Measurements from ENCODE around the gene ISOC2.
A peak's percentile ranks its signal among the peaks of the same experiment; 100 is the strongest.

Gene ISOC2

DNA sequence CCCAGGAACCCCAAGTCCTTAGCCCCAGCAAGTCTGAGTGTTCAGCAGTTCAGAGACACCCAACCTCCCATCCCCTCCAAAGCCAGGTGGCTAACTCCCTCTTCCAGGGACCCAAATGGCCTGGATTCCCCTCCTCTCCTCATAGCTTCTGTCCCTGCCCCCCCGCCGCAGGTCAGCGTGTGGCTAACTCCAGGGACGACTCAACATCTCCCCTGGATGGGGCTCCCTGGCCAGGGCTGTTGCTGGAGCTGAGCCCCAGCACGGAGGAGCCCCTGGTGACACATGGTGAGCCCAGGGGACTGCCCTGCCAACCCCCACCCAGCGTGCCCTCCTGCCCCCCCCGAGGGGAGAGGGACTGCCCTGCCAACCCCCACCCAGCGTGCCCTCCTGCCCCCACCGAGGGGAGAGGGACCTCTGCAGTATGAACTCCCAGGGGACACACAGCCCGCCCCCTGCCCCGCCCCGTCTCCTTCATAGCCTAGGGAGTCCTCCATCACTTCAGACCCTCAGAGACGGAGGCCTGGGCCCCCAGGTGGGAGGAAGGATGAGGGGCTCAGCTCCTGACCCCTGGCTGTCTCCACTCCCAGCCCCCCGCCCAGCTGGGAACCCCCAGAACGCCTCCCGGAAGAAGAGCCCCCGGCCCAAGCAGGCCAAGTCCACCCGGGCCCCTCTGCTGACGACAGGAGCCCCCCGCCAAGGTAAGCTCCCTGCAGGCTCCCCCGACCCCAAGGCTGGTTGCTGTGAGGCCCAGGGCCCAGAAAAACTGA lies 28.5 kb upstream of the ISOC2 start:
- peaks cover 35% of the 10 kb centered on the region for H3K4me1 ChIP-seq (ENCODE audit: control insufficient read depth, insufficient read depth, low read length)
- no peak overlapping the region for H3K27ac ChIP-seq (ENCODE audit: insufficient read depth, low read depth, low read length, poor library complexity, severe bottlenecking)
- WGBS, 2 experiments = 70 to 74% methylated on average over 17 to 21 of the region's 21 CpGs

DNA sequence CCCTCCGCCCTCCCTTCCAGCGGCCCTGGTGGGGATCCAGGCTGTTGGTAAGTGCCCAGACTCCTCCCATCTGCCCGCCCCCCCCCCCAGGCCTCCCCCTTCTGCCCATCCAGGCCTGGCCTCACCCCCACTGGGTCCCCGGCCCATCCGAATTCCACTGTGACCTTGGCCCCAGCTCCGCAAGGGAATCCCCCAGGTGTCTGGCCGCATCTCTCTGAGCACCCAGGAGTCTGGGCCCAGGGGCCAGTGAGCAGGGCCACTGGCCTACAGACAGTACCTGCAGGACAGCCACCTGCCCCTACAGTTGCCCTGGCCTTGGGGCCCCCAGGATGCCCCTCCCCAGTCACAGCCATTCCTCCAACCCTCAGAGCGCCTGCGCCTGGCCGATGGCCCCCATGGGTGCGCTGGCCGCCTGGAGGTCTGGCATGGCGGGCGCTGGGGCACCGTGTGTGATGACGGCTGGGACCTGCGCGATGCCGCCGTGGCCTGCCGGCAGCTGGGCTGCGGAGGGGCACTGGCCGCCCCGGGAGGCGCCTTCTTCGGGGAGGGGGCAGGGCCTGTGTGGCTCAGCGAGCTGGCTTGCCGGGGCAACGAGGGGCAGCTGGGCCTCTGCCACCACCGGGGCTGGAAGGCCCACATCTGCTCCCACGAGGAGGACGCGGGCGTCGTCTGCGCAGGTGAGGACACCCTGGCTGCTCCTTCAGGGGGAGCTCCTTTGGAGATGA lies 27.7 kb upstream of the ISOC2 start:
- 60 to 63% methylated on average over 35 of the region's 36 CpGs for WGBS, 2 experiments
- no peak overlapping the region for H3K4me3 ChIP-seq (ENCODE audit: insufficient read depth, low read depth, low read length)
- H3K27ac ChIP-seq (ENCODE audit: insufficient read depth, low read depth, low read length, poor library complexity, severe bottlenecking) = no peak overlapping the region
- H3K27me3 ChIP-seq (ENCODE audit: control insufficient read depth, insufficient read depth, low read length, poor library complexity, severe bottlenecking) = no peaks in the 10 kb centered on the region
- peaks cover 35% of the 10 kb centered on the region for H3K4me1 ChIP-seq (ENCODE audit: control insufficient read depth, insufficient read depth, low read length)
- H3K36me3 ChIP-seq (ENCODE audit: control insufficient read depth, insufficient read depth, low read length) = no peaks in the 10 kb centered on the region
- H3K9me3 ChIP-seq (ENCODE audit: control insufficient read depth, low read length) = no peaks in the 10 kb centered on the region

More for the DNA sequence above, 28.5 kb upstream of the ISOC2 start:
- no peaks in the 10 kb centered on the region for H3K27me3 ChIP-seq (ENCODE audit: control insufficient read depth, insufficient read depth, low read length, poor library complexity, severe bottlenecking)
- no peaks in the 10 kb centered on the region for H3K36me3 ChIP-seq (ENCODE audit: control insufficient read depth, insufficient read depth, low read length)
- no peaks in the 10 kb centered on the region for H3K9me3 ChIP-seq (ENCODE audit: control insufficient read depth, low read length)
- H3K4me3 ChIP-seq (ENCODE audit: insufficient read depth, low read depth, low read length) = no peak overlapping the region

DNA sequence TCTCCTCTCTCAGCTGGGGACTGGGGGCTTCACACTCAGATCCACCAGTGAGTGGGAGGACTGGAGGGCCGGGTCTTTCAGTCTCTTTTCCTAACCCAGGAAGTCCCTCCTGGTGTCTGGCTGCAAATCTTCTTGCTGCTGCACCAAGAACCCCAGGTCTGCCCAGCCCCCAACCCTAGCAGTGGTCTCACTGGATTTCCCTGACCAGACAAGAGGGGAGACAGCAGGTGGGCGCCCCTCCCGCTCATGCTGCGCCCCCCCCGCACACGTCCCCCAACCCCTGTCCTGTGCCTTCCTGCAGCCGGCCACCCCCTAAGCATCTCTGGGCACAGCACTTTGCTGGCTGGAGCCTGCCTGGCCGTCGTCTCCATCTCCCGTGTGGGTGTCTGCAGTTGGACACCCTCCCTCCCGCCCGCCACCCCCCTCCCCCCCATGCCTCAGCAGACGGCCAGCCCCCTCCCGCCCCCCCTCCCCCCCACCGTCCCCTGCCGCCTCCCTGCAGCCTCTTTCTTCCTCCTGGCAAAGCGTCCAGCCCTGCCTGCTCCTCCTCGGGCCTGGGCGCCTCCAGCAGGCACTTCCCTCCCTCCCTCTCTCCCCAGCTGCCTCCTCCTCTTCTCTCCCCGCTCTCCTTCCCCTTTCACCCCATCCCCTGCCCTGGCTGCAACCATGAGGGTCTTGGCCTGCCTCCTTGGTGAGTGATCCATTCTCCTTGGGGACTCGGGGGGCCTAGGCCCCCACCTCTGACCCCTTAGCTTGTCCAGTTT lies 26.7 kb upstream of the ISOC2 start, which contains the start of gene SSC5D:
SSC5D (plus strand) TSS at position 513 of the 764 bp plus-strand sequence; CDS start at position 667, 154 bp downstream.
- 2 to 5% methylated on average over 14 to 16 of the region's 21 CpGs for WGBS, 2 experiments
- Histone ChIP-seq H3K36me3 (ENCODE audit: control insufficient read depth, insufficient read depth, low read length) (peaks cover under 1% of the 10 kb centered on the region), H3K4me1 (ENCODE audit: control insufficient read depth, insufficient read depth, low read length) (peaks cover 35% of the 10 kb centered on the region), H3K27me3 (ENCODE audit: control insufficient read depth, insufficient read depth, low read length, poor library complexity, severe bottlenecking) (no peaks in the 10 kb centered on the region), H3K4me3 (ENCODE audit: insufficient read depth, low read depth, low read length) (peak within 1 kb of the TSS; percentile 0), H3K9me3 (ENCODE audit: control insufficient read depth, low read length) (no peaks in the 10 kb centered on the region), H3K27ac (ENCODE audit: insufficient read depth, low read depth, low read length, poor library complexity, severe bottlenecking) (peak within 1 kb of the TSS; percentile 40)

DNA sequence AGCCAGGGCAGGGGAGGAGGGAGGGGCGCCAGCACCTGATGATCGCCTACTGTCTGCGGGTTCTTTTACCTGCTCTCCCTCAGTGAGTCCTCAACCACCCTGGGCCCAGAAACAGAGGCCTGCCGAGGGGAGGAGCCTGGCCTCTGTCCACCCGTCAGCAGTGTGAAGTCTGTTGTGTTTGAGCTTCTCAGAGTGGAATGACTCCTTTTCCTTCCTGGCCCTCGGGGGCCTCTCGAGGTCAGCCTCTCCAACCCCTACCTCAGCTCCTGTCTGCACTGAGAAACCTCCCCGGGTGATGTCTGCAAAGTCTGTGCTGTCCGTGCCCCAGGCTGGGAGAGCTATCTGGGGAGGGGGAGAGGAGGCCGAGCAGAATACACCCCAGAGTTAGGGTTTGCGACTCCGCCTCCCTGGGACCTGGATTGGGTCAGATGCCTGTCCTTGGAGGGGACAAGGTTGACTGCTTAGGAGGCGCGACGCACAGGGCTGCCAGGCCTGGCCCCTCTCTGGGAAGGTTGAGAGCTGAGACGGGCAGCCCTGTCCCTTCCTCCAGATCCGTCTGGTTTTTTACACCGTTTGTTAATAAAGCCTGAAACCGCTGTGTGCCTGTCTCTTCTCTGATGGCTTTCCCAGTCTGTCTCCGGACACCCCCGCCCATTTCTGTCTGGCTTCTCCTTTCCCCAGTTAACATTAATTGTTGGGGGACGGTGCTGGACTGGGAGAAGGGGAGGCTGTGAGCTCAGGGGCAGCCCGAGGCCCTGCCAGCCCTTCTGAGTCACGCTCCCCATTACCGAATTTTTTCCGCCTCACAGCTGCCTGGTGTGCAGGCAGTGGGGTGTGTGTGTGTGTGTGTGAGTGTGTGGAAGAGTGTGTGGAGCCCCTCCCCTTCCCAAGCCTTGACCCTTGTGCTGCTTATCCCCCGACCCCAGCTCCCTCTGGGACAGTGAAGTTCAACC lies 25.8 kb upstream of the ISOC2 start:
- Histone ChIP-seq H3K4me1 (ENCODE audit: control insufficient read depth, insufficient read depth, low read length) (peaks cover 35% of the 10 kb centered on the region), H3K36me3 (ENCODE audit: control insufficient read depth, insufficient read depth, low read length) (peaks cover 6% of the 10 kb centered on the region), H3K27me3 (ENCODE audit: control insufficient read depth, insufficient read depth, low read length, poor library complexity, severe bottlenecking) (no peaks in the 10 kb centered on the region), H3K27ac (ENCODE audit: insufficient read depth, low read depth, low read length, poor library complexity, severe bottlenecking) (peak overlapping the region; percentile 40), H3K4me3 (ENCODE audit: insufficient read depth, low read depth, low read length) (peak overlapping the region; percentile 0), H3K9me3 (ENCODE audit: control insufficient read depth, low read length) (no peaks in the 10 kb centered on the region)
- 40 to 46% methylated on average over 27 of the region's 27 CpGs for WGBS, 2 experiments

DNA sequence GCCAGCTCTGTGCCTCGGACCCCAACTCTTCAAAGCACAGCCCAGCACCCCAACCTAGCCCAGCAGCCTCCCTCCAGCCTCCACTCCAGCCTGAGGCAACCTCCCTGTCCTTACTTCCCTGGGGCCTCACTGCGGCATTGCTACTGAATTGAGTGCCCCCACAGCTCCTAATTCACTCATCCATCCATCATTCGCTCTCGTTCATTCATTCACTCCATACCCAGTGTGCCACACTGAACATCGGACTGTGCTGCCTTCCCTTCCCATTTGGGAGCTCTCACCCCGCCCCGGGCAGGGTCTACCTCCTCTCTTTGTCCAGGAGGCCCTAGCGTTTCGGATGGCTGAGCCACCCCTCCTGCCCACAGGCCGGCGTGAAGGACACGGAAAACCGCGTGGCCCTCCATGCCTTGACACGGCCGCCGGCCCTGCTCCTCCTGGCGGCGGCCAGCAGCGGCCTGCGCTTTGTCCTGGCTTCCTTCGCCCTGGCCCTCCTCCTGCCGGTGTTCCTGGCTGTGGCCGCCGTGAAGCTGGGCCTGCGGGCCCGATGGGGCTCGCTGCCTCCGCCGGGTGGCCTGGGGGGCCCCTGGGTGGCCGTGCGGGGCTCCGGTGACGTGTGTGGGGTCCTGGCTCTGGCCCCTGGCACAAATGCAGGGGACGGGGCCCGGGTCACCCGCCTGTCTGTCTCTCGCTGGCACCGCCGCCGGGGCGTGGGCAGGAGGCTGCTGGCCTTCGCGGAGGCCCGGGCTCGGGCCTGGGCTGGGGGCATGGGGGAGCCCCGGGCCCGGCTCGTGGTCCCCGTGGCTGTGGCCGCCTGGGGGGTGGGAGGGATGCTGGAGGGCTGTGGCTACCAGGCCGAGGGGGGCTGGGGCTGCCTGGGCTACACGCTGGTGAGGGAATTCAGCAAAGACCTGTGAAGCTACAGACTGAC lies 24.9 kb upstream of the ISOC2 start:
- peaks cover 35% of the 10 kb centered on the region for H3K4me1 ChIP-seq (ENCODE audit: control insufficient read depth, insufficient read depth, low read length)
- H3K4me3 ChIP-seq (ENCODE audit: insufficient read depth, low read depth, low read length) = no peak overlapping the region
- 85% methylated on average over 53 of the region's 53 CpGs for WGBS, 2 experiments
- peaks cover 6% of the 10 kb centered on the region for H3K36me3 ChIP-seq (ENCODE audit: control insufficient read depth, insufficient read depth, low read length)
- no peaks in the 10 kb centered on the region for H3K27me3 ChIP-seq (ENCODE audit: control insufficient read depth, insufficient read depth, low read length, poor library complexity, severe bottlenecking)
- H3K27ac ChIP-seq (ENCODE audit: insufficient read depth, low read depth, low read length, poor library complexity, severe bottlenecking) = no peak overlapping the region
- no peaks in the 10 kb centered on the region for H3K9me3 ChIP-seq (ENCODE audit: control insufficient read depth, low read length)

DNA sequence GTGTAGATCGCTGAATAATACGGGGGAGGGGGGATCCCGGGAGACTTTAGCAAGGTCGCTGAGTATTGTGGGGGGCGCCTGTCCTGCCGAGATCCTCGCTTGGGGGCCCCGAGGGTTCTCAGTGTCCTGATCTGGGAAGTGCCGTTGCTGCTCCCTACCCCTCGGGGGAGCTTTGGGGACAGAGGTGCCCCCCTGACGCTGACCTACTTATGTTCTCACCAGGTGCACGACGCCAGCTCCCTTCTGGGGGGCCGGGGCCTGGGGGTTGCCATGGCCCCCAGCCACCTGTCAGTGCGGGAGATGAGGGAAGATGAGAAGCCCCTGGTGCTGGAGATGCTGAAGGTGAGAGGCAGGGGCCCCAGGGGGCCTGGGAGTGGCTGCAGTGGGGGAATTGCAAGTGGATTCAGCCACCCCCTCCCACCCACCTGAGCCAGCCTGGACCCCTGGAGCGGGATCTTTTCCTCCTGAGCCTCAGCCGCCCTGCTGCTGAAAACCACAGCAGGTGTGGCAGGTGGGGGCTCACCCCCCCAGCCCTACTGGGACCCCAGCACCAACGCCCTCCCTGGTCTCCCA lies 24.1 kb upstream of the ISOC2 start:
- H3K4me3 ChIP-seq (ENCODE audit: insufficient read depth, low read depth, low read length) = peak overlapping the region; percentile 81
- 10 to 11% methylated on average over 18 of the region's 18 CpGs for WGBS, 2 experiments
- H3K27ac ChIP-seq (ENCODE audit: insufficient read depth, low read depth, low read length, poor library complexity, severe bottlenecking) = peak overlapping the region; percentile 50
- H3K9me3 ChIP-seq (ENCODE audit: control insufficient read depth, low read length) = no peaks in the 10 kb centered on the region
- H3K4me1 ChIP-seq (ENCODE audit: control insufficient read depth, insufficient read depth, low read length) = peaks cover 35% of the 10 kb centered on the region
- peaks cover 6% of the 10 kb centered on the region for H3K36me3 ChIP-seq (ENCODE audit: control insufficient read depth, insufficient read depth, low read length)
- no peaks in the 10 kb centered on the region for H3K27me3 ChIP-seq (ENCODE audit: control insufficient read depth, insufficient read depth, low read length, poor library complexity, severe bottlenecking)

DNA sequence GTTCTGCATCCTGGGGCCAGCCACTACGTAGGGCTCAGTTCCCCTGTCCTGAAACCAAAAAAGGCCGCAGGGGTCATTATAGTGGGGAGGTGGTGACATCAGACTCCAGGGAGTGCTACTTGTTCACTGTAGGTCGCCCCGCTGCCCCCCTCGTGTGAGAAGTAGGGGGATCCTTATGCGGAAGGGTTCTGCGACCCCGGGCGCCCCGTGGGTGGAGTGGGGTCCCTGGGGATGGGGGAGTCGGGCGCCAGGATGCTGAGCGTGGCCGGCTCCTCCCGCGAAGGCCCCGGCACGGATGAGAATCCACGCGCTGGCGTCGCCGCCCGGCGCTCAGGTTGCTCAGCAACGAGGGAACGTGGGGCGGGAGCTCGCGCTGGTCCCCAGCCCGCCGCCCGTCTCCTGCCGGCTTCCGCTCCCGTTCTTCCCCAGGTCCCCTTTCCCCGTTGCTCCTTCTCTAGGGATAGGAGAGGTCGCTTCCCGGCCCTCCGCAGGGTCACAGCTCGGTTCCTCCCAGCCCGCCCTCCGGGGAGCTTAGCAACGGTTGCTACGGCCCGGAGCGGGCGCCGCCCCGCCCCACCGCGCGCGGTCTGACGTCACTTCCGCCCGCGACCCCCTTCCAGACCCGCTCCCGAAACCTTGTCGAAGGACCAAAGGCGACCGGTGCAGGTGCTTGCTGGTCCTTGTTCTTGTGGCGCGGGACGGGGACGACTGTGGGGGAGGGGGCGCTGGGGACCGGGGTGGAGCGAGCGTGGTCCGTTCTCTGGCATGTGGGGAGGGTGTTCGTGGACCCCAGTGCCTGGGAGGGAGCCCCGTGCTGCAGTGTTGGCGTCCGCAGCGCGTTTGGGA lies 23.4 kb upstream of the ISOC2 start, which contains the start of gene NAT14:
NAT14 (plus strand) TSS at position 596 of the 846 bp plus-strand sequence. CDS start 521 bp downstream, outside the sequence.
- H3K36me3 ChIP-seq (ENCODE audit: control insufficient read depth, insufficient read depth, low read length) = peaks cover 6% of the 10 kb centered on the region
- peak within 1 kb of the TSS; percentile 81 for H3K4me3 ChIP-seq (ENCODE audit: insufficient read depth, low read depth, low read length)
- no peaks in the 10 kb centered on the region for H3K9me3 ChIP-seq (ENCODE audit: control insufficient read depth, low read length)
- no peaks in the 10 kb centered on the region for H3K27me3 ChIP-seq (ENCODE audit: control insufficient read depth, insufficient read depth, low read length, poor library complexity, severe bottlenecking)
- WGBS, 2 experiments = 2% methylated on average over 78 of the region's 78 CpGs
- H3K4me1 ChIP-seq (ENCODE audit: control insufficient read depth, insufficient read depth, low read length) = peaks cover 35% of the 10 kb centered on the region
- H3K27ac ChIP-seq (ENCODE audit: insufficient read depth, low read depth, low read length, poor library complexity, severe bottlenecking) = peak within 1 kb of the TSS; percentile 77

Measured in ectodermal cell (in vitro differentiated cells).